Renal pelvis (tissue), 12 donors: ENCODE measurements around the gene PABPC1L2A. TPM values are rescaled to one million over a fixed set of nuclear protein-coding genes. Genes with fewer than 3 reads are reported as not detected.
"Not testable (repeated sequence)": the region's sequence is repeated elsewhere in the genome, so short reads cannot be mapped to it uniquely, and the experiment has no call there.

Experiments
- DNase-seq: peaks from one replicate; pipeline ENCODE4 v3.0.0-alpha.2; 2013
- long read RNA-seq, 16 experiments: transcript quantifications; one replicate each; lab custom pipeline, GENCODE V29; 2026
- polyA plus RNA-seq, 3 donors: library from polyadenylated mRNA; unstranded; fragments of 120-200 nt; gene quantifications; one replicate each; pipeline ENCODE4 v1.2.1, GENCODE V29; 2013; ENCODE audit not compliant: insufficient read length in 3 of 3

The PABPC1L2A gene
- polyA plus RNA-seq: under 1 TPM in 1 of 3 donors, not detected in 2; 0.08 TPM
- long read RNA-seq, donor 1: 0 reads
- long read RNA-seq, donor 2: 0 reads
- long read RNA-seq, donor 3: 0 reads
- long read RNA-seq, donor 4: 0 reads
- long read RNA-seq, donor 5: 0 reads
- long read RNA-seq, donor 6: 0 reads
- long read RNA-seq, donor 7: 0 reads
- long read RNA-seq, donor 8: 0 reads
- long read RNA-seq, donor 9: 0 reads
- long read RNA-seq, donor 10: 0 reads
- long read RNA-seq, donor 11: 0 reads
- long read RNA-seq, donor 12: 0 reads
- long read RNA-seq, donor 13: 0 reads
- long read RNA-seq, donor 14: 0 reads
- long read RNA-seq, donor 15: 0 reads
- long read RNA-seq, donor 16: 0 reads

- DNase-seq: not testable (repeated sequence)
These were observed at the start of gene PABPC1L2A for GRCh38 chrX:73079024-73079562. Gene PABPC1L2A (minus strand): TSS chrX:73079512. CDS start chrX:73079386, 126 bp downstream.

GRCh38 chrX:73127700-73128241, 48.5 kb upstream of the PABPC1L2A start:
- peak; percentile 2 for DNase-seq

- no peak for DNase-seq
These were observed 46.9 kb upstream of the PABPC1L2A start for GRCh38 chrX:73126240-73126639.

GRCh38 chrX:73099505-73099904, 20.2 kb upstream of the PABPC1L2A start:
- DNase-seq: not testable (repeated sequence)

- not testable (repeated sequence) for DNase-seq
These were observed 7.5 kb upstream of the PABPC1L2A start for GRCh38 chrX:73086766-73087165.

GRCh38 chrX:73079884-73080283, 572 bp upstream of the PABPC1L2A start:
- DNase-seq: not testable (repeated sequence)

GRCh38 chrX:73078597-73078996, 715 bp downstream of the PABPC1L2A start:
- DNase-seq: not testable (repeated sequence)

DNA sequence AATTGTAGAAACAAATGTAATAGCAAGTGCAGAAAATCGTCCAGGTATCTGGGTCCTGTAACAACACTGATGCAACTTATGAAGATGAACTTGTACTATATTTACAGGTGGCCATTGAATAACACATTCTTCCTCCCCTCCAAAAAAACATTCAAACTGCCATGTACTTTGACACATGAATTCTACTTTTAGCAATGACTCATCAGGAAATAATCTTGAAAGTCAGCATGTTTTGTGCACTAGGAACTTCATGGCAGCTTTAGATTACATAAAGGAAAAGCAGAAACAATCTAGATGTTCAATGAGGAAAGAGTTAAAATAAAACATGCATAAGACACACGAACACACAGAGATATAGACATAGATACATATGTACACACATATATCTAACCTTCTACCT, 2.5 kb downstream of the PABPC1L2A start:
- no peak for DNase-seq

- no peak for DNase-seq
These were observed 9.8 kb downstream of the PABPC1L2A start for GRCh38 chrX:73069365-73070035.

- DNase-seq: no peak
These were observed 10.6 kb downstream of the PABPC1L2A start for GRCh38 chrX:73068467-73069364.

DNA sequence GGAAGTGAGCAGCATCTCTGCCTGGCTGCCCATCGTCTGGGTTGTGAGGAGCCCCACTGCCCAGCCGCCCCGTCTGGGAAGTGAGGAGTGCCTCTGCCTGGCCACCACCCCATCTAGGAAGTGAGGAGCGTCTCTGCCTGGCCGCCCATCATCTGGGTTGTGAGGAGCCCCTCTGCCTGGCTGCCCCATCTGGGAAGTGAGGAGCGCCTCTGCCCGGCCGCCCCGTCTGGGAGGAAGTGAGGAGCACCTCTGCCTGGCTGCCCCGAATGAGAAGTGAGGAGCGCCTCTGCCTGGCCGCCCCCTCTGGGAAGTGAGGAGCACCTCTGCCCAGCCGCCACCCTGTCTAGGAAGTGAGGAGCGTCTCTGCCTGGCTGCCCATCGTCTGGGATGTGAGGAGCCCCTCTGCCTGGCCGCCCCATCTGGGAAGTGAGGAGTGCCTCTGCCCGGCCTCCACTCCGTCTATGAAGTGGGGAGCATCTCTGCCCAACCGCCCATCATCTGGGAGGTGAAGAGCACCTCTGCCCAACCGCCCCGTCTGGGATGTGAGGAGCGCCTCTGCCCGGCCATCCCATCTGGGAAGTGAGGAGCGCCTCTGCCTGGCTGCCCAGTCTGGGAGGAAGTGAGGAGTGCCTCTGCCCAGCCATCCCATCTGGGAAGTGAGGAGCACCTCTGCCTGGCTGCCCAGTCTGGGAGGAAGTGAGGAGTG, 11.4 kb downstream of the PABPC1L2A start:
- DNase-seq: not testable (repeated sequence)

- DNase-seq: no peak
These were observed 50.4 kb downstream of the PABPC1L2A start for GRCh38 chrX:73028876-73029275.

Other genes starting within 250 kb of the PABPC1L2A start
- gene FAM236C, start 166.9 kb downstream of the PABPC1L2A start, polyA plus RNA-seq: not detected
- gene FAM236A, start 141.3 kb downstream of the PABPC1L2A start, polyA plus RNA-seq: under 1 TPM in 2 of 3 donors, not detected in 1; 0.19 to 0.75 TPM
- 1 to 10 TPM in 1 of 3 donors, under 1 TPM in 2; 0.36 to 1.1 (median 0.55) TPM for gene DMRTC1, start 135.7 kb downstream of the PABPC1L2A start, polyA plus RNA-seq
- under 1 TPM in 1 of 3 donors, not detected in 2; 0.06 TPM for gene PABPC1L2B, start 76.6 kb downstream of the PABPC1L2A start, polyA plus RNA-seq
- gene NAP1L2, start 135.3 kb upstream of the PABPC1L2A start, polyA plus RNA-seq: 1 to 10 TPM; 1.8 to 3.9 (median 2.0) TPM